Measurements from ENCODE around the gene ADAT3.
A peak's percentile ranks its signal among the peaks of the same experiment; 100 is the strongest.

DNA sequence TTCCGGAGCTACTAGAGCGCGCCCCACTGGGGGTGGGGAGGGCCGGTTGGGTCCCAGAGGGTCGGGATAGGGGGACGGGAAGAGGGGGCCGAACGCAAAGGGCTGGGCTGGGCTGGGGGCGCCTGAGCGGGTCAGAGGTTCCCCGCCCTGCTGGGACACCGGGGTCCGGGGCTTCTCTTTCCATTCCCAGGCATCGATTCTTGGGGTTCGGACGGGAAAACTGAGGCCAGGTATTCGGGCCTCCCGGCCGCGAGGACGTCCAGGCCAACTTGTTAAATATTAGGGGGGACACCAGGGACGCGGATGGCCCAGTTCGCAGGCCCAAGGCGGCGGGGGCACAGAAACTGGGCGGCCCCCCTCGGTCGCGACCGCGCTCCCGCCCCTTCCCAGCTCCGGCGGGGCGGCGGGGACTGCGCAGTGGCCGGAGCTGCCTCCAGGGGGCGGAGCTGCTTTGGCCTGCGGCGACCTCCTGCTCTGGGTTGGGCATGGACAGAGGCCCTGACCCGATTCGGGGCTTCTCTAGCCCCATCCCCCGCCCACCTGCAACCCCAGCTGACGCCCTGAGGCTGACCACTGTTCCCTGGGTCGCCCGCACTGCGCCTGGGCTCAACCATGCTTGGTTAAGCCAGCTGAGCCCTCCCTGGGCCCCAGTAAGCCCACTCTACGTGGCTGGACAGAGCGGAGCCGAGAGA lies 40.6 kb upstream of the ADAT3 start:
- TF ChIP-seq EZH2phosphoT487 (IDR thresholded peaks at IDR 0.05; ENCODE audit: low read length) (no peak), EZH2 (optimal IDR thresholded peaks at IDR 0.05; ENCODE audit: low read depth, low read length) (no peak)
- TF ChIP-seq, protein P1, sequence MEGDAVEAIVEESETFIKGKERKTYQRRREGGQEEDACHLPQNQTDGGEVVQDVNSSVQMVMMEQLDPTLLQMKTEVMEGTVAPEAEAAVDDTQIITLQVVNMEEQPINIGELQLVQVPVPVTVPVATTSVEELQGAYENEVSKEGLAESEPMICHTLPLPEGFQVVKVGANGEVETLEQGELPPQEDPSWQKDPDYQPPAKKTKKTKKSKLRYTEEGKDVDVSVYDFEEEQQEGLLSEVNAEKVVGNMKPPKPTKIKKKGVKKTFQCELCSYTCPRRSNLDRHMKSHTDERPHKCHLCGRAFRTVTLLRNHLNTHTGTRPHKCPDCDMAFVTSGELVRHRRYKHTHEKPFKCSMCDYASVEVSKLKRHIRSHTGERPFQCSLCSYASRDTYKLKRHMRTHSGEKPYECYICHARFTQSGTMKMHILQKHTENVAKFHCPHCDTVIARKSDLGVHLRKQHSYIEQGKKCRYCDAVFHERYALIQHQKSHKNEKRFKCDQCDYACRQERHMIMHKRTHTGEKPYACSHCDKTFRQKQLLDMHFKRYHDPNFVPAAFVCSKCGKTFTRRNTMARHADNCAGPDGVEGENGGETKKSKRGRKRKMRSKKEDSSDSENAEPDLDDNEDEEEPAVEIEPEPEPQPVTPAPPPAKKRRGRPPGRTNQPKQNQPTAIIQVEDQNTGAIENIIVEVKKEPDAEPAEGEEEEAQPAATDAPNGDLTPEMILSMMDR (IDR thresholded peaks at IDR 0.05; ENCODE audit: low read length), result peak; percentile 85
